H1 (cell line): ENCODE results near the gene AMIGO2. TPM values are rescaled to one million over a fixed set of nuclear protein-coding genes. Genes with fewer than 3 reads are reported as not detected.

Experiments
- CTCF ChIA-PET: fragments of 300-600 bp; sonication (Branson Sonifier 250); formaldehyde crosslinking; loops from one replicate; lab custom pipeline; 2021; ENCODE audit not compliant: partially characterized antibody; lab: Charles Lee
- POLR2A ChIA-PET: fragments of 300-600 bp; sonication (Branson Sonifier 250); formaldehyde crosslinking; loops from one replicate; lab custom pipeline; 2021; ENCODE audit warnings: inconsistent platforms; ENCODE audit not compliant: partially characterized antibody; lab: Charles Lee
- DNase-seq, 2 experiments: peaks; one replicate each; pipeline versions ENCODE4 v3.0.0 to v3.0.0-alpha.2; 2010 to 2022; ENCODE audit warnings: low spot score in 2 of 2, low read depth in 1 of 2, mixed read lengths in 1 of 2
- FAIRE-seq: peaks from 2 replicates; lab custom pipeline; 2011; peaks lifted over from hg19 to GRCh38; lab: Jason Lieb, UNC
- H2AFZ ChIP-seq: 2 replicates; pipeline ENCODE4 v1.8.1; 2012; ENCODE audit warnings: low read length, inconsistent platforms
- H2AK5ac ChIP-seq: 2 replicates; pipeline ENCODE4 v1.6.1; 2013; ENCODE audit warnings: low read depth, low read length
- H2BK120ac ChIP-seq: replicated peaks from 2 replicates; pipeline ENCODE3; 2013; ENCODE audit warnings: low read depth, low read length, inconsistent platforms
- H2BK12ac ChIP-seq: 2 replicates; pipeline ENCODE4 v1.6.1; 2013; ENCODE audit warnings: low read depth, low read length
- H2BK15ac ChIP-seq: 2 replicates; pipeline ENCODE4 v1.6.1; 2013; ENCODE audit warnings: low read length
- H2BK20ac ChIP-seq: 2 replicates; pipeline ENCODE4 v1.6.1; 2013; ENCODE audit warnings: low read length
- H2BK5ac ChIP-seq: 2 replicates; pipeline ENCODE4 v1.6.1; 2013; ENCODE audit warnings: low read depth, low read length
- H3K14ac ChIP-seq: 2 replicates; pipeline ENCODE4 v1.6.1; 2013; ENCODE audit warnings: inconsistent platforms; ENCODE audit not compliant: insufficient read length
- H3K18ac ChIP-seq: 2 replicates; pipeline ENCODE4 v1.6.1; 2013; ENCODE audit warnings: low read length; ENCODE audit errors: extremely low read depth
- H3K23ac ChIP-seq: 2 replicates; pipeline ENCODE4 v1.6.1; 2013; ENCODE audit warnings: inconsistent platforms; ENCODE audit not compliant: insufficient read length
- H3K23me2 ChIP-seq: 2 replicates; pipeline ENCODE4 v1.6.1; 2013; ENCODE audit warnings: low read depth, low read length
- H3K27ac ChIP-seq: 2 replicates; pipeline ENCODE4 v1.6.1; 2011; ENCODE audit warnings: low read depth, low read length, inconsistent platforms
- H3K27me3 ChIP-seq, 4 experiments: replicated peaks in 1 of 4; 1 replicate in 1 of 4; 2 replicates in 3 of 4; pipeline versions ENCODE4 v1.6.1 to v1.8.1; 2011 to 2013; ENCODE audit warnings: low read length in 3 of 4, mild to moderate bottlenecking in 3 of 4, inconsistent platforms in 2 of 4, mixed read lengths in 2 of 4, moderate library complexity in 1 of 4; ENCODE audit not compliant: control insufficient read depth in 3 of 4, insufficient read depth in 3 of 4; ENCODE audit errors: extremely low read depth in 1 of 4
- H3K36me3 ChIP-seq, 4 experiments: 2 replicates each; pipeline versions ENCODE4 v1.6.1 to v1.8.1; 2011 to 2013; ENCODE audit warnings: mild to moderate bottlenecking in 4 of 4, low read length in 3 of 4, moderate library complexity in 2 of 4, control low read depth in 1 of 4, inconsistent platforms in 1 of 4; ENCODE audit not compliant: insufficient read depth in 4 of 4, control insufficient read depth in 2 of 4
- H3K4ac ChIP-seq: replicated peaks from 2 replicates; pipeline ENCODE3; 2013; ENCODE audit warnings: low read length, low read depth, mixed read lengths, inconsistent platforms; ENCODE audit not compliant: insufficient read length
- H3K4me1 ChIP-seq, 4 experiments: replicated peaks in 1 of 4; 1 replicate in 1 of 4; 2 replicates in 3 of 4; pipeline versions ENCODE4 v1.6.1 to v1.8.1; 2011 to 2013; ENCODE audit warnings: low read length in 3 of 4, inconsistent platforms in 2 of 4, mixed read lengths in 1 of 4; ENCODE audit not compliant: insufficient read depth in 4 of 4, control insufficient read depth in 3 of 4
- H3K4me2 ChIP-seq, 2 experiments: 2 replicates each; pipeline versions ENCODE4 v1.6.1 to v1.8.1; 2011 to 2013; ENCODE audit warnings: low read depth in 2 of 2, low read length in 2 of 2, control low read depth in 1 of 2, inconsistent platforms in 1 of 2, mild to moderate bottlenecking in 1 of 2; ENCODE audit not compliant: insufficient read depth in 1 of 2
- H3K4me3 ChIP-seq, 4 experiments: fragments of 200-600, 300-600 bp in 1 of 4; sonication (generic), shearing (Covaris generic), sonication (Bioruptor Twin) in 1 of 4; 2 replicates each; pipeline versions ENCODE4 v1.5.1 to v1.8.1; 2011 to 2016; ENCODE audit warnings: low read length in 4 of 4, low read depth in 3 of 4, control low read depth in 2 of 4, inconsistent platforms in 2 of 4, mild to moderate bottlenecking in 2 of 4, mixed read lengths in 1 of 4, moderate library complexity in 1 of 4; ENCODE audit not compliant: insufficient read depth in 2 of 4; ENCODE audit errors: extremely low read depth in 1 of 4
- H3K56ac ChIP-seq: replicated peaks from 2 replicates; pipeline ENCODE3; 2013; ENCODE audit warnings: low read depth, mild to moderate bottlenecking, mixed read lengths, low read length, inconsistent platforms; ENCODE audit not compliant: insufficient read length
- H3K79me1 ChIP-seq: 2 replicates; pipeline ENCODE4 v1.6.1; 2013; ENCODE audit warnings: low read depth, low read length, control low read depth
- H3K79me2 ChIP-seq, 2 experiments: 2 replicates each; pipeline versions ENCODE4 v1.6.1 to v1.8.1; 2012 to 2013; ENCODE audit warnings: low read length in 2 of 2, mild to moderate bottlenecking in 2 of 2, inconsistent platforms in 1 of 2; ENCODE audit not compliant: insufficient read depth in 2 of 2, control insufficient read depth in 1 of 2
- H3K9ac ChIP-seq, 4 experiments: replicated peaks in 1 of 4; 1 replicate in 1 of 4; 2 replicates in 3 of 4; pipeline versions ENCODE4 v1.6.1 to v1.8.1; 2011 to 2013; ENCODE audit warnings: low read depth in 3 of 4, low read length in 3 of 4, control low read depth in 2 of 4, mild to moderate bottlenecking in 2 of 4, moderate library complexity in 2 of 4, inconsistent platforms in 1 of 4; ENCODE audit errors: extremely low read depth in 1 of 4
- H3K9me3 ChIP-seq, 2 experiments: 2 replicates each; pipeline versions ENCODE4 v1.6.1 to v1.8.1; 2012 to 2013; ENCODE audit warnings: mild to moderate bottlenecking in 2 of 2, moderate library complexity in 2 of 2, control low read depth in 1 of 2, inconsistent platforms in 1 of 2, low read depth in 1 of 2, low read length in 1 of 2, mixed read lengths in 1 of 2; ENCODE audit not compliant: insufficient read depth in 2 of 2
- H4K20me1 ChIP-seq, 2 experiments: replicated peaks in 1 of 2; 2 replicates each; pipeline versions ENCODE3 to v1.8.1; 2011 to 2013; ENCODE audit warnings: inconsistent platforms in 2 of 2, low read length in 2 of 2, mild to moderate bottlenecking in 1 of 2; ENCODE audit not compliant: insufficient read depth in 2 of 2, control insufficient read depth in 1 of 2
- H4K5ac ChIP-seq: 2 replicates; pipeline ENCODE4 v1.6.1; 2013; ENCODE audit warnings: low read length, low read depth, mixed read lengths, inconsistent platforms; ENCODE audit not compliant: insufficient read length
- H4K8ac ChIP-seq: 2 replicates; pipeline ENCODE4 v1.8.0; 2013; ENCODE audit warnings: mild to moderate bottlenecking, moderate library complexity, low read length, inconsistent platforms; ENCODE audit not compliant: insufficient read depth; ENCODE audit errors: extremely low read depth
- H4K91ac ChIP-seq: replicated peaks from 2 replicates; pipeline ENCODE3; 2013; ENCODE audit warnings: low read length, mixed read lengths, inconsistent platforms; ENCODE audit not compliant: insufficient read length
- ATF3 ChIP-seq: IDR thresholded peaks from 2 replicates; pipeline ENCODE4 v1.6.1; 2011; ENCODE audit warnings: low read depth, mild to moderate bottlenecking, low read length; ENCODE audit not compliant: insufficient read depth
- POLR2AphosphoS5 ChIP-seq: IDR thresholded peaks from 2 replicates; pipeline ENCODE4 v1.6.1; 2011; ENCODE audit warnings: low read depth, low read length
- SIRT6 ChIP-seq: IDR thresholded peaks from one replicate; pipeline ENCODE4 v1.7.1; 2012; ENCODE audit warnings: low read length, inconsistent platforms
- SP2 ChIP-seq: IDR thresholded peaks from 2 replicates; pipeline ENCODE4 v1.6.1; 2012; ENCODE audit warnings: mild to moderate bottlenecking, low read length, inconsistent platforms
- TEAD4 ChIP-seq: IDR thresholded peaks from 2 replicates; pipeline ENCODE4 v1.6.1; 2012; ENCODE audit warnings: low read depth, low read length, inconsistent platforms, mixed read lengths
- WGBS, 2 experiments: shearing (Covaris generic) in 1 of 2; methylation state at CpG; one replicate each; pipeline versions ENCODE4 v1.1.6 to v1.1.7; 2013 to 2015; ENCODE audit warnings: low lambda C conversion rate in 2 of 2, mixed read lengths in 2 of 2, inconsistent platforms in 1 of 2, low coverage in 1 of 2, missing lambda C conversion rate in 1 of 2; ENCODE audit not compliant: insufficient replicate concordance in 2 of 2, insufficient coverage in 1 of 2, insufficient read length in 1 of 2; ENCODE audit errors: extremely low coverage in 1 of 2, missing lambda C conversion rate in 1 of 2; 5-methylcytosine and 5-hydroxymethylcytosine counted together
- polyA plus RNA-seq, 7 experiments: library from polyadenylated mRNA; depleted of rRNA in 3 of 7; stranded (reverse) in 5 of 7; unstranded in 2 of 7; fragments of >200 nt in 5 of 7; fragments of 200-250 nt in 2 of 7; gene quantifications; 1 replicate in 5 of 7; 2 replicates in 1 of 7; 4 replicates in 1 of 7; pipeline versions ENCODE4 v1.2.1 to v1.2.3, GENCODE V29; 2011 to 2013; ENCODE audit warnings: missing spikeins in 2 of 7, mixed read lengths in 2 of 7
- total RNA-seq: library from RNA; stranded (reverse); fragmentation: NEBNext Ultra II Directional; extraction: Animal tissue kit (Norgen Biotek cat#: 25700); gene quantifications from 2 replicates; pipeline ENCODE4 v1.2.1, GENCODE V29; 2021

Gene AMIGO2
- total and polyA plus RNA-seq, 2 of the 8 experiments (the other 6 are each of a cell fraction or from before 2014, with no cell fraction given) = 1.7 to 3.3 TPM

GRCh38 chr12:47034661-47035060 is 45.1 kb downstream of the AMIGO2 start:
- no peak overlapping the region for H2BK15ac ChIP-seq
- no peak overlapping the region for H4K91ac ChIP-seq
- H3K4me2 ChIP-seq = no peak overlapping the region
- H3K79me2 ChIP-seq = no peaks in the 10 kb centered on the region
- no peaks in the 10 kb centered on the region for H3K27me3 ChIP-seq
- H4K20me1 ChIP-seq = no peaks in the 10 kb centered on the region
- no peak overlapping the region for H3K27ac ChIP-seq
- H3K9ac ChIP-seq = no peak overlapping the region
- POLR2A ChIA-PET = interaction anchor here (1.5 kb wide), 1 partner anchor 35 kb away, joined by 3 read pairs; no protein-coding TSS in a partner anchor
- CTCF ChIA-PET = interaction anchor here (1.7 to 4.0 kb wide), 5 partner anchors 14 to 512 kb away, joined by 3 to 36 read pairs (median 26); no protein-coding TSS in a partner anchor
- no peak overlapping the region for H2BK12ac ChIP-seq
- H3K79me1 ChIP-seq = no peaks in the 10 kb centered on the region
- no peak overlapping the region for H2BK5ac ChIP-seq
- DNase-seq = no peak
- H2BK120ac ChIP-seq = no peak overlapping the region
- no peak overlapping the region for H4K8ac ChIP-seq
- no peak overlapping the region for H3K56ac ChIP-seq
- H2AFZ ChIP-seq = peak overlapping the region; percentile 54; the same call in 1 of the 2 replicates
- TF ChIP-seq SP2 (no peak), TEAD4 (no peak), SIRT6 (no peak), ATF3 (no peak), POLR2AphosphoS5 (no peak)
- TF ChIP-seq, all 59 proteins: peak for 0
- WGBS, 2 experiments = 85% methylated on average over 2 of the region's 2 CpGs; no CpG with 5 or more reads in 1 of the 2 experiments
- Histone ChIP-seq H3K9me3 (no peaks in the 10 kb centered on the region), H3K23ac (no peak overlapping the region), H3K36me3 (no peaks in the 10 kb centered on the region), H3K4me3 (no peak overlapping the region), H3K23me2 (no peaks in the 10 kb centered on the region), H2AK5ac (no peak overlapping the region), H2BK20ac (no peak overlapping the region), H4K5ac (no peak overlapping the region), H3K18ac (no peak overlapping the region), H3K14ac (no peak overlapping the region), H3K4ac (no peak overlapping the region), H3K4me1 (peaks cover 0 to 8% (median 4%) of the 10 kb centered on the region in 4 experiments; a peak in 4 of 7 replicates)
- no peak for FAIRE-seq
